B cell (primary cell): ENCODE results near the gene CAPNS1. TPM values are rescaled to one million over a fixed set of nuclear protein-coding genes. Genes with fewer than 3 reads are reported as not detected.

Experiments
- ATAC-seq: fragments of 200-7000 bp; cut with Tn5 transposase; one replicate; pipeline ENCODE4 v1.10.0; 2021; ENCODE audit warnings: low read depth, mild to moderate bottlenecking, moderate number of reproducible peaks, moderate library complexity
- CTCF ChIA-PET: fragments of 350-600 bp; sonication (Branson Sonifier 250); formaldehyde crosslinking; loops from one replicate; lab custom pipeline; 2021; ENCODE audit warnings: antibody characterized with exemption, inconsistent platforms; lab: Charles Lee
- POLR2A ChIA-PET: fragments of 350-600 bp; sonication (Branson Sonifier 250); formaldehyde crosslinking; loops from one replicate; lab custom pipeline; 2021; ENCODE audit warnings: antibody characterized with exemption; lab: Charles Lee
- DNase-seq: peaks from one replicate; pipeline ENCODE4 v3.0.0; 2013
- H2AFZ ChIP-seq: 2 replicates; pipeline ENCODE4 v1.6.1; 2012; ENCODE audit warnings: mild to moderate bottlenecking, low read depth, low read length; ENCODE audit not compliant: insufficient read depth, poor library complexity, severe bottlenecking
- H3K27ac ChIP-seq, 2 donors: 1 replicate in 1 of 2; 2 replicates in 1 of 2; pipeline ENCODE4 v1.5.1; 2012 to 2013; ENCODE audit warnings: low read length in 2 of 2, mild to moderate bottlenecking in 2 of 2, moderate library complexity in 1 of 2
- H3K27me3 ChIP-seq, 4 experiments: fragments of 200-600 bp in 1 of 4; sonication (generic) in 1 of 4; replicated peaks in 1 of 4; 1 replicate in 2 of 4; 2 replicates in 2 of 4; pipeline versions ENCODE4 v1.6.1 to v1.7.0; 2013 to 2016; ENCODE audit warnings: low read length in 3 of 4, mild to moderate bottlenecking in 2 of 4, mixed read lengths in 1 of 4, moderate library complexity in 1 of 4; ENCODE audit not compliant: insufficient read depth in 4 of 4, control insufficient read depth in 3 of 4; ENCODE audit errors: control extremely low read depth in 1 of 4
- H3K36me3 ChIP-seq, 2 experiments: replicated peaks in 1 of 2; 1 replicate in 1 of 2; 2 replicates in 1 of 2; pipeline versions ENCODE4 v1.6.1 to v1.7.1; 2013; ENCODE audit warnings: low read length in 1 of 2; ENCODE audit not compliant: insufficient read depth in 2 of 2, control insufficient read depth in 1 of 2; ENCODE audit errors: control extremely low read depth in 1 of 2, extremely low read depth in 1 of 2
- H3K4me1 ChIP-seq, 2 donors: fragments of 200-600 bp in 1 of 2; sonication (generic) in 1 of 2; 1 replicate in 1 of 2; 2 replicates in 1 of 2; pipeline versions ENCODE4 v1.5.1 to v1.6.1; 2013 to 2017; ENCODE audit warnings: low read length in 2 of 2; ENCODE audit not compliant: control insufficient read depth in 2 of 2, insufficient read depth in 2 of 2
- H3K4me2 ChIP-seq: replicated peaks from 2 replicates; pipeline ENCODE3; 2012; ENCODE audit warnings: mild to moderate bottlenecking, low read depth, low read length; ENCODE audit not compliant: poor library complexity, severe bottlenecking
- H3K4me3 ChIP-seq, 5 experiments: fragments of 200-600 bp in 1 of 5; sonication (generic) in 1 of 5; 1 replicate in 3 of 5; 2 replicates in 2 of 5; pipeline versions ENCODE4 v1.5.1 to v1.7.0; 2011 to 2016; ENCODE audit warnings: low read length in 4 of 5, mild to moderate bottlenecking in 4 of 5, low read depth in 2 of 5, control low read depth in 1 of 5, moderate library complexity in 1 of 5; ENCODE audit not compliant: insufficient read depth in 1 of 5; ENCODE audit errors: control extremely low read depth in 1 of 5, extremely low read depth in 1 of 5
- H3K79me2 ChIP-seq: fragments of 200-600 bp; sonication (generic); one replicate; pipeline ENCODE4 v1.6.0; 2016; ENCODE audit warnings: low read length; ENCODE audit not compliant: control insufficient read depth, insufficient read depth
- H3K9ac ChIP-seq: fragments of 200-600 bp; sonication (generic); 2 replicates; pipeline ENCODE4 v1.6.1; 2017; ENCODE audit warnings: mild to moderate bottlenecking, low read length, moderate library complexity
- H3K9me3 ChIP-seq, 3 donors: one replicate each; pipeline versions ENCODE4 v1.6.1 to v1.7.1; 2013; ENCODE audit warnings: low read length in 2 of 3; ENCODE audit not compliant: control insufficient read depth in 2 of 3, insufficient read depth in 1 of 3; ENCODE audit errors: control extremely low read depth in 1 of 3
- H4K20me1 ChIP-seq: 2 replicates; pipeline ENCODE4 v1.6.0; 2012; ENCODE audit warnings: mild to moderate bottlenecking, low read length; ENCODE audit not compliant: insufficient read depth, control insufficient read depth, poor library complexity, severe bottlenecking
- H3K27ac Mint-ChIP-seq: one replicate; pipeline ENCODE4 v1.8.0; 2021; ENCODE audit warnings: mixed read lengths
- H3K27me3 Mint-ChIP-seq: one replicate; pipeline ENCODE4 v1.8.0; 2021; ENCODE audit warnings: mixed read lengths
- H3K4me1 Mint-ChIP-seq: one replicate; pipeline ENCODE4 v1.8.0; 2021; ENCODE audit warnings: mixed read lengths
- H3K4me3 Mint-ChIP-seq: one replicate; pipeline ENCODE4 v1.8.0; 2021; ENCODE audit warnings: mixed read lengths
- H3K9me3 Mint-ChIP-seq: one replicate; pipeline ENCODE4 v1.8.0; 2022; ENCODE audit warnings: mixed read lengths; ENCODE audit not compliant: insufficient read depth
- CTCF ChIP-seq: fragments of 200-600 bp; IDR thresholded peaks from one replicate; pipeline ENCODE4 v1.8.0; 2022; ENCODE audit warnings: antibody characterized with exemption, mild to moderate bottlenecking
- EZH2 ChIP-seq: IDR thresholded peaks from 2 replicates; pipeline ENCODE4 v1.6.1; 2012; ENCODE audit warnings: borderline replicate concordance, low read depth, mild to moderate bottlenecking, moderate library complexity, low read length; ENCODE audit not compliant: insufficient read depth, poor library complexity, severe bottlenecking
- WGBS: methylation state at CpG from one replicate; pipeline ENCODE4 v1.1.5; 2013; ENCODE audit warnings: missing lambda C conversion rate; ENCODE audit not compliant: insufficient coverage; 5-methylcytosine and 5-hydroxymethylcytosine counted together
- intact Hi-C: fragments of 100-400 bp; cut with micrococcal nuclease; formaldehyde crosslinking; loops from one replicate; pipeline ENCODE4 v1.10.0; 2022
- polyA minus RNA-seq: library from RNA; depleted of rRNA, polyadenylated mRNA; stranded (reverse); fragments of >200 nt; gene quantifications from 2 replicates; pipeline ENCODE4 v1.2.3, GENCODE V29; 2012
- polyA plus RNA-seq: library from polyadenylated mRNA; depleted of rRNA; stranded (reverse); fragments of >200 nt; gene quantifications from 2 replicates; pipeline ENCODE4 v1.2.3, GENCODE V29; 2012
- total RNA-seq, 2 donors: library from RNA; stranded (reverse); fragments of 120-200 nt in 1 of 2; gene quantifications; 1 replicate in 1 of 2; 2 replicates in 1 of 2; pipeline versions ENCODE4 v1.2.3 to v1.2.4, GENCODE V29; 2013 to 2022

CAPNS1 gene
- total RNA-seq (294 and 296 TPM in 2 replicates), polyA plus RNA-seq (201 and 272 TPM in 2 replicates), polyA minus RNA-seq (281 and 298 TPM in 2 replicates)
- 257 TPM for total RNA-seq (2013)

GRCh38 chr19:36139473-36140303 lies at the start of gene CAPNS1:
CAPNS1 (plus strand) TSS chr19:36140066; CDS start chr19:36141012, 946 bp downstream.
- under 1% methylated on average over 75 of the region's 75 CpGs for WGBS
- ATAC-seq (peak; percentile 76), DNase-seq (peak; percentile 95)
- peaks cover 4 to 14% of the 10 kb centered on the region in 2 donors for H3K4me1 ChIP-seq
- H3K4me3 ChIP-seq = peak within 1 kb of the TSS; percentile 76 to 99 (median 89)
- no peaks in the 10 kb centered on the region for H3K9me3 Mint-ChIP-seq
- peaks cover 0 to 13% of the 10 kb centered on the region in 2 experiments for H3K36me3 ChIP-seq
- peak within 1 kb of the TSS; percentile 92 for H2AFZ ChIP-seq
- H3K4me2 ChIP-seq = peak within 1 kb of the TSS; percentile 96
- intact Hi-C loops = loop anchor here (1.0 kb wide), 3 partner anchors 11 to 144 kb away; partner anchors contain the start of genes SDHAF1 and ZNF565
- peaks cover 19% of the 10 kb centered on the region for H4K20me1 ChIP-seq
- peak within 1 kb of the TSS; percentile 86 for H3K9ac ChIP-seq
- TF ChIP-seq EZH2 (no peak), CTCF (peak; percentile 37)
- H3K4me1 Mint-ChIP-seq = peaks cover 15% of the 10 kb centered on the region
- H3K9me3 ChIP-seq = peaks cover 0 to 5% (median 0%) of the 10 kb centered on the region in 3 donors
- H3K79me2 ChIP-seq = peaks cover 20% of the 10 kb centered on the region
- H3K27ac Mint-ChIP-seq = peak within 1 kb of the TSS; percentile 94
- H3K27me3 ChIP-seq = no peaks in the 10 kb centered on the region
- H3K4me3 Mint-ChIP-seq = peak within 1 kb of the TSS; percentile 96
- ChIA-PET CTCF (interaction anchor here (1.0 to 5.6 kb wide), 3 partner anchors 11 to 30 kb away, joined by 3 to 49 read pairs (median 7); no protein-coding TSS in a partner anchor), POLR2A (interaction anchor here (0.6 to 3.9 kb wide), 4 partner anchors 11 to 872 kb away, joined by 3 to 33 read pairs (median 6); partner anchors contain the start of genes POLR2I, TBCB and THAP8)
- peak within 1 kb of the TSS; percentile 81 to 85 for H3K27ac ChIP-seq
- no peaks in the 10 kb centered on the region for H3K27me3 Mint-ChIP-seq
